ENCODE results near the gene INPP5A.
"Not testable (repeated sequence)": the region's sequence is repeated elsewhere in the genome, so short reads cannot be mapped to it uniquely, and the experiment has no call there.

The INPP5A gene

GRCh38 chr10:132504501-132505272 is 32.9 kb upstream of the INPP5A start:
- no peak for DNase-seq

GRCh38 chr10:132505546-132505945 is 32.0 kb upstream of the INPP5A start:
- DNase-seq = not testable (repeated sequence)

- peak in 1 of 14 donors; percentile 93 for DNase-seq
Measured at GRCh38 chr10:132506711-132507408, 30.7 kb upstream of the INPP5A start.

- no peak for DNase-seq
Measured at GRCh38 chr10:132507409-132507955, 30.1 kb upstream of the INPP5A start.

GRCh38 chr10:132507956-132508490 is 29.6 kb upstream of the INPP5A start:
- DNase-seq = peak in 1 of 14 donors; percentile 68

GRCh38 chr10:132508581-132509443 is 28.8 kb upstream of the INPP5A start:
- DNase-seq = peak in 1 of 14 donors; percentile 21

- DNase-seq = no peak
Measured at GRCh38 chr10:132509506-132510173, 27.9 kb upstream of the INPP5A start.

- DNase-seq = no peak
Measured at GRCh38 chr10:132510174-132510611, 27.4 kb upstream of the INPP5A start.

GRCh38 chr10:132511121-132512051 is 26.2 kb upstream of the INPP5A start:
- no peak for DNase-seq

GRCh38 chr10:132512052-132512442 is 25.5 kb upstream of the INPP5A start:
- DNase-seq = no peak

GRCh38 chr10:132512693-132513345 is 24.8 kb upstream of the INPP5A start:
- no peak for DNase-seq

- no peak for DNase-seq
Measured at GRCh38 chr10:132514821-132515520, 22.6 kb upstream of the INPP5A start.

- no peak for DNase-seq
Measured at GRCh38 chr10:132515811-132516726, 21.5 kb upstream of the INPP5A start.

GRCh38 chr10:132516771-132517725 is 20.5 kb upstream of the INPP5A start:
- peak in 11 of 14 donors; percentile 33 to 93 (median 69) for DNase-seq

GRCh38 chr10:132517951-132518521 is 19.6 kb upstream of the INPP5A start:
- peak in 1 of 14 donors; percentile 46 for DNase-seq
